Epithelial cell of proximal tubule (primary cell): ENCODE data around the gene ERMARD. TPM values are rescaled to one million over a fixed set of nuclear protein-coding genes. Genes with fewer than 3 reads are reported as not detected.

Experiments used
- DNase-seq: peaks from one replicate; pipeline ENCODE4 v3.0.0-alpha.2; 2011; ENCODE audit warnings: low read depth
- H3K4me3 ChIP-seq: 2 replicates; pipeline ENCODE4 v1.5.1; 2011; ENCODE audit warnings: low read depth, mild to moderate bottlenecking, low read length
- CTCF ChIP-seq: conservative IDR thresholded peaks from 2 replicates; pipeline ENCODE4 v1.5.1; 2012; ENCODE audit warnings: low read depth, mild to moderate bottlenecking, low read length
- total RNA-seq: library from RNA; depleted of rRNA; stranded (reverse); fragments of >200 nt; gene quantifications from 2 replicates; pipeline ENCODE4 v1.2.3, GENCODE V29; 2015

ERMARD gene
- total RNA-seq, 1 donor from 2014 or later: 9.1 TPM

GRCh38 chr6:169801396-169802160 lies 50.2 kb downstream of the ERMARD start:
- H3K4me3 ChIP-seq: no peak overlapping the region
- no peak for DNase-seq
- TF ChIP-seq CTCF: no peak

GRCh38 chr6:169802790-169803189 lies 51.4 kb downstream of the ERMARD start:
- H3K4me3 ChIP-seq: no peak overlapping the region
- no peak for DNase-seq
- no peak for TF ChIP-seq CTCF

- H3K4me3 ChIP-seq: no peak overlapping the region
- DNase-seq: no peak
- TF ChIP-seq CTCF: no peak
Observed at GRCh38 chr6:169803271-169803811, 51.9 kb downstream of the ERMARD start.

GRCh38 chr6:169803816-169804340 lies 52.5 kb downstream of the ERMARD start:
- H3K4me3 ChIP-seq: no peak overlapping the region
- no peak for TF ChIP-seq CTCF
- no peak for DNase-seq

- TF ChIP-seq CTCF: no peak
- no peak for DNase-seq
- H3K4me3 ChIP-seq: no peak overlapping the region
Observed at GRCh38 chr6:169804427-169804826, 53.0 kb downstream of the ERMARD start.

GRCh38 chr6:169805242-169805838 lies 53.9 kb downstream of the ERMARD start:
- no peak for TF ChIP-seq CTCF
- no peak for DNase-seq
- no peak overlapping the region for H3K4me3 ChIP-seq

- DNase-seq: no peak
- no peak for TF ChIP-seq CTCF
Observed at GRCh38 chr6:169806701-169807100, 55.3 kb downstream of the ERMARD start.

More at GRCh38 chr6:169806701-169807100, 55.3 kb downstream of the ERMARD start:
- no peak overlapping the region for H3K4me3 ChIP-seq
